ENCODE data around the gene NR1H2. TPM values are rescaled to one million over a fixed set of nuclear protein-coding genes. Genes with fewer than 3 reads are reported as not detected.

NR1H2 gene
- total RNA-seq, 6 experiments from 2014 or later = 66.6 to 76.0 (median 70.1) TPM

- TF ChIP-seq, protein P1, sequence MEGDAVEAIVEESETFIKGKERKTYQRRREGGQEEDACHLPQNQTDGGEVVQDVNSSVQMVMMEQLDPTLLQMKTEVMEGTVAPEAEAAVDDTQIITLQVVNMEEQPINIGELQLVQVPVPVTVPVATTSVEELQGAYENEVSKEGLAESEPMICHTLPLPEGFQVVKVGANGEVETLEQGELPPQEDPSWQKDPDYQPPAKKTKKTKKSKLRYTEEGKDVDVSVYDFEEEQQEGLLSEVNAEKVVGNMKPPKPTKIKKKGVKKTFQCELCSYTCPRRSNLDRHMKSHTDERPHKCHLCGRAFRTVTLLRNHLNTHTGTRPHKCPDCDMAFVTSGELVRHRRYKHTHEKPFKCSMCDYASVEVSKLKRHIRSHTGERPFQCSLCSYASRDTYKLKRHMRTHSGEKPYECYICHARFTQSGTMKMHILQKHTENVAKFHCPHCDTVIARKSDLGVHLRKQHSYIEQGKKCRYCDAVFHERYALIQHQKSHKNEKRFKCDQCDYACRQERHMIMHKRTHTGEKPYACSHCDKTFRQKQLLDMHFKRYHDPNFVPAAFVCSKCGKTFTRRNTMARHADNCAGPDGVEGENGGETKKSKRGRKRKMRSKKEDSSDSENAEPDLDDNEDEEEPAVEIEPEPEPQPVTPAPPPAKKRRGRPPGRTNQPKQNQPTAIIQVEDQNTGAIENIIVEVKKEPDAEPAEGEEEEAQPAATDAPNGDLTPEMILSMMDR (IDR thresholded peaks at IDR 0.05) = no peak
- Mint-ChIP-seq H3K4me1 (ENCODE audit: low read depth) (peaks cover 10% of the 10 kb centered on the region), H3K27me3 (ENCODE audit: insufficient read depth) (peaks cover 26% of the 10 kb centered on the region), H3K36me3 (ENCODE audit: low read depth) (no peaks in the 10 kb centered on the region), H3K27ac (no peak overlapping the region), H3K9me3 (no peaks in the 10 kb centered on the region), H3K4me3 (no peak overlapping the region)
- no peak for DNase-seq
These were observed 52.7 kb downstream of the NR1H2 start for GRCh38 chr19:50428772-50429463.

GRCh38 chr19:50430888-50431342 lies 54.7 kb downstream of the NR1H2 start:
- Mint-ChIP-seq H3K27ac (no peak overlapping the region), H3K4me1 (ENCODE audit: low read depth) (peaks cover 10% of the 10 kb centered on the region), H3K36me3 (ENCODE audit: low read depth) (no peaks in the 10 kb centered on the region), H3K9me3 (no peaks in the 10 kb centered on the region), H3K27me3 (ENCODE audit: insufficient read depth) (peaks cover 33% of the 10 kb centered on the region), H3K4me3 (peak overlapping the region; percentile 82)
- TF ChIP-seq, protein P1 (IDR thresholded peaks at IDR 0.05) = no peak
- no peak for DNase-seq

DNA sequence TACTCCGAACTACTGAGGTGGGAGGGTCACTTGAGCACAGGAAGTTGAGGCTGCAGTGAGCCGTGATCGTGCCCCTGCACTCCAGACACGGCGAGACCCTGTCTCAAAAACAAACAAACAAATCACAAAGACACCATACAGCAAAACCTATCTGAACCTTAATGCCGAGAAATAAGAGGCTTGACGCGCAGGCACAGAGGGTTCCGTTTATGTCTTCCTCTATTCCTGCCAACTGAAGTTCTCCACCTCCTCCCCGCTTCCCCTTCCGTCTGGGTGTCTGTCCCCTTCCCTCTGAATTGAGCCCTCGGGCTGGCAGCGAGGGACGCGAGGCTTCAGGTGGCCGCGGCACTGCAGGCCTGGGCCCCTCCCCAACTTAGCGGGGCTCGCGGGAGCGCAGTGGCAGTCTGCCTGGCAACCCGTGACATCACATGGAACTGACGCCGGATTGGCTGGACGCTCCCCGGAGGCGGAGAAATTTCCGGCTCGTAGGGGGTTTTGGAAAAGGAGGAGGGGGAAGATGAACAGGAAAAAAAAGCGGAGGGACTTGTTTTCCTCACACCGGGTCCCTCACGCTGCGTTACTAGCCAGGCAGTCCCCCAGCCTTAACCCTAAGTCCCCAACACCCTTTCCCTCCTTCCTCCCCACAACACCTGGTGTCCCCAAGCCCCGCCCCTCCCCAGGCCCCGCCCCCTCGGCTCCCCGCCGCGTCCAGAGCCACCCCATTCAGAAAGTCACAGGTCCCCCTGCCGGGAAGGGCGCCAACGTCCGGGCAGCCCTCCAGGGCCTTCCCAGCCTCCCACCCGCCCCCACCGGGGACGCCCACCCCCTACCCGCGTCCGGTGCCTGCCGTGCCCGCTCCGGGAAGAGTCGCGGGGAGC lies 55.3 kb downstream of the NR1H2 start:
- H3K4me1 Mint-ChIP-seq (ENCODE audit: low read depth) = peaks cover 10% of the 10 kb centered on the region
- no peak overlapping the region; the same call in 1 of the 2 replicates for H3K27ac Mint-ChIP-seq
- peak; percentile 30 for DNase-seq
- peaks cover 37% of the 10 kb centered on the region for H3K27me3 Mint-ChIP-seq (ENCODE audit: insufficient read depth)
- H3K36me3 Mint-ChIP-seq (ENCODE audit: low read depth) = no peaks in the 10 kb centered on the region
- H3K4me3 Mint-ChIP-seq = peak overlapping the region; percentile 82
- H3K9me3 Mint-ChIP-seq = no peaks in the 10 kb centered on the region
- TF ChIP-seq, protein P1 (IDR thresholded peaks at IDR 0.05) = no peak

- peaks cover 10% of the 10 kb centered on the region for H3K4me1 Mint-ChIP-seq (ENCODE audit: low read depth)
- no peaks in the 10 kb centered on the region for H3K9me3 Mint-ChIP-seq
- H3K4me3 Mint-ChIP-seq = peak within 1 kb of the TSS; percentile 82
- H3K27ac Mint-ChIP-seq = no peak within 1 kb of the TSS; the same call in 1 of the 2 replicates
- DNase-seq = no peak
- H3K36me3 Mint-ChIP-seq (ENCODE audit: low read depth) = no peaks in the 10 kb centered on the region
- TF ChIP-seq, protein P1 (IDR thresholded peaks at IDR 0.05) = no peak
- peaks cover 42% of the 10 kb centered on the region for H3K27me3 Mint-ChIP-seq (ENCODE audit: insufficient read depth)
These were observed 56.2 kb downstream of the NR1H2 start, which contains the start of gene MYBPC2 for GRCh38 chr19:50432221-50433028. Gene MYBPC2 (plus strand): TSS chr19:50432892. CDS start chr19:50432954, 62 bp downstream.

Other genes with a start within 250 kb of the NR1H2 start
- not detected for gene IZUMO2, start 213.2 kb upstream of the NR1H2 start, total RNA-seq (2021; fragmentation: NEBNext Ultra II Directional; extraction: Animal tissue kit (Norgen Biotek cat#: 25700))
- gene MYH14, start 172.8 kb upstream of the NR1H2 start, total RNA-seq (2021; fragmentation: NEBNext Ultra II Directional; extraction: Animal tissue kit (Norgen Biotek cat#: 25700)) = under 1 TPM in 1 of 6 experiments, not detected in 5; 0.09 TPM
- not detected for gene KCNC3, start 47.1 kb upstream of the NR1H2 start, total RNA-seq (2021; fragmentation: NEBNext Ultra II Directional; extraction: Animal tissue kit (Norgen Biotek cat#: 25700))
- under 1 TPM in 4 of 6 experiments, not detected in 2; 0.12 to 0.66 (median 0.41) TPM for gene NAPSA, start 10.8 kb upstream of the NR1H2 start, total RNA-seq (2021; fragmentation: NEBNext Ultra II Directional; extraction: Animal tissue kit (Norgen Biotek cat#: 25700))
- gene POLD1, start 7.9 kb downstream of the NR1H2 start, total RNA-seq (2021; fragmentation: NEBNext Ultra II Directional; extraction: Animal tissue kit (Norgen Biotek cat#: 25700)) = 10 to 100 TPM; 21.7 to 37.8 (median 33.7) TPM
- not detected for gene SPIB, start 42.5 kb downstream of the NR1H2 start, total RNA-seq (2021; fragmentation: NEBNext Ultra II Directional; extraction: Animal tissue kit (Norgen Biotek cat#: 25700))
- not detected for gene MYBPC2, start 56.4 kb downstream of the NR1H2 start, total RNA-seq (2021; fragmentation: NEBNext Ultra II Directional; extraction: Animal tissue kit (Norgen Biotek cat#: 25700))
- 100 to 1,000 TPM in 2 of 6 experiments, 10 to 100 TPM in 4; 49.1 to 113 (median 55.2) TPM for gene EMC10, start 100.0 kb downstream of the NR1H2 start, total RNA-seq (2021; fragmentation: NEBNext Ultra II Directional; extraction: Animal tissue kit (Norgen Biotek cat#: 25700))
- 1 to 10 TPM in 1 of 6 experiments, under 1 TPM in 4, not detected in 1; 0.16 to 1.5 (median 0.28) TPM for gene GARIN5A, start 100.4 kb downstream of the NR1H2 start, total RNA-seq (2021; fragmentation: NEBNext Ultra II Directional; extraction: Animal tissue kit (Norgen Biotek cat#: 25700))
- gene JOSD2, start 134.7 kb downstream of the NR1H2 start, total RNA-seq (2021; fragmentation: NEBNext Ultra II Directional; extraction: Animal tissue kit (Norgen Biotek cat#: 25700)) = 10 to 100 TPM; 62.7 to 86.3 (median 72.8) TPM
- gene ASPDH, start 137.5 kb downstream of the NR1H2 start, total RNA-seq (2021; fragmentation: NEBNext Ultra II Directional; extraction: Animal tissue kit (Norgen Biotek cat#: 25700)) = not detected
- gene LRRC4B, start 192.0 kb downstream of the NR1H2 start, total RNA-seq (2021; fragmentation: NEBNext Ultra II Directional; extraction: Animal tissue kit (Norgen Biotek cat#: 25700)) = under 1 TPM; 0.07 to 0.14 (median 0.08) TPM

Measured in HFFc6 (cell line).